Natural killer cell (primary cell): Measurements from ENCODE around the gene MTUS2. TPM values are rescaled to one million over a fixed set of nuclear protein-coding genes. Genes with fewer than 3 reads are reported as not detected.

ENCODE experiments used
- ATAC-seq, 3 donors: fragments of 150-1000 bp in 2 of 3; fragments of 200-7000 bp in 1 of 3; cut with Tn5 transposase; 1 replicate in 1 of 3; 2 replicates in 2 of 3; pipeline ENCODE4 v1.10.0; 2021; ENCODE audit warnings: mild to moderate bottlenecking in 2 of 3, moderate library complexity in 2 of 3
- DNase-seq, 2 donors: peaks; one replicate each; pipeline versions ENCODE4 v3.0.0 to v3.0.0-alpha.2; 2013 to 2021; ENCODE audit warnings: mixed read lengths in 1 of 2
- H3K27ac ChIP-seq: one replicate; pipeline ENCODE4 v1.5.1; 2013; ENCODE audit warnings: mild to moderate bottlenecking, low read length
- H3K27me3 ChIP-seq: one replicate; pipeline ENCODE4 v1.6.1; 2013; ENCODE audit warnings: low read length; ENCODE audit not compliant: control insufficient read depth, insufficient read depth
- H3K36me3 ChIP-seq: one replicate; pipeline ENCODE4 v1.6.1; 2013; ENCODE audit warnings: low read length; ENCODE audit not compliant: control insufficient read depth, insufficient read depth
- H3K4me1 ChIP-seq: one replicate; pipeline ENCODE4 v1.6.1; 2013; ENCODE audit warnings: low read length; ENCODE audit not compliant: control insufficient read depth, insufficient read depth
- H3K4me3 ChIP-seq: one replicate; pipeline ENCODE4 v1.5.1; 2013; ENCODE audit warnings: low read length
- H3K9me3 ChIP-seq: one replicate; pipeline ENCODE4 v1.6.1; 2013; ENCODE audit warnings: low read length; ENCODE audit not compliant: control insufficient read depth, insufficient read depth
- H3K27ac Mint-ChIP-seq, 2 donors: one replicate each; pipeline ENCODE4 v1.8.0; 2022; ENCODE audit warnings: mild to moderate bottlenecking in 2 of 2, mixed read lengths in 2 of 2, moderate library complexity in 1 of 2
- H3K27me3 Mint-ChIP-seq, 2 donors: one replicate each; pipeline ENCODE4 v1.8.0; 2022; ENCODE audit warnings: low read depth in 2 of 2, mixed read lengths in 2 of 2
- H3K36me3 Mint-ChIP-seq: one replicate; pipeline ENCODE4 v1.8.0; 2022; ENCODE audit warnings: mixed read lengths
- H3K4me1 Mint-ChIP-seq, 2 donors: one replicate each; pipeline ENCODE4 v1.8.0; 2022; ENCODE audit warnings: mixed read lengths in 2 of 2
- H3K4me3 Mint-ChIP-seq: one replicate; pipeline ENCODE4 v1.8.0; 2022; ENCODE audit warnings: mild to moderate bottlenecking, moderate library complexity, mixed read lengths
- H3K9me3 Mint-ChIP-seq, 2 donors: one replicate each; pipeline ENCODE4 v1.8.0; 2022; ENCODE audit warnings: mixed read lengths in 2 of 2
- WGBS: methylation state at CpG from one replicate; pipeline ENCODE4 v1.1.7; 2013; ENCODE audit warnings: missing lambda C conversion rate; ENCODE audit not compliant: insufficient coverage; 5-methylcytosine and 5-hydroxymethylcytosine counted together
- intact Hi-C: fragments of 100-400 bp; cut with micrococcal nuclease; formaldehyde crosslinking; loops from one replicate; pipeline ENCODE4 v1.14.2; 2022
- total RNA-seq, 4 donors: library from RNA; stranded (reverse); fragments of 120-200 nt in 1 of 4; gene quantifications; one replicate each; pipeline versions ENCODE4 v1.2.3 to v1.2.4, GENCODE V29; 2013 to 2022
- TF ChIP-seq, protein P1 (sequence below): fragments of 200-600 bp; IDR thresholded peaks from one replicate; pipeline ENCODE4 v1.8.0; 2022; ENCODE audit warnings: antibody characterized with exemption

The MTUS2 gene
- total RNA-seq, 3 donors from 2014 or later (not counting 1 experiment from before 2014, with no cell fraction given), result not detected

DNA sequence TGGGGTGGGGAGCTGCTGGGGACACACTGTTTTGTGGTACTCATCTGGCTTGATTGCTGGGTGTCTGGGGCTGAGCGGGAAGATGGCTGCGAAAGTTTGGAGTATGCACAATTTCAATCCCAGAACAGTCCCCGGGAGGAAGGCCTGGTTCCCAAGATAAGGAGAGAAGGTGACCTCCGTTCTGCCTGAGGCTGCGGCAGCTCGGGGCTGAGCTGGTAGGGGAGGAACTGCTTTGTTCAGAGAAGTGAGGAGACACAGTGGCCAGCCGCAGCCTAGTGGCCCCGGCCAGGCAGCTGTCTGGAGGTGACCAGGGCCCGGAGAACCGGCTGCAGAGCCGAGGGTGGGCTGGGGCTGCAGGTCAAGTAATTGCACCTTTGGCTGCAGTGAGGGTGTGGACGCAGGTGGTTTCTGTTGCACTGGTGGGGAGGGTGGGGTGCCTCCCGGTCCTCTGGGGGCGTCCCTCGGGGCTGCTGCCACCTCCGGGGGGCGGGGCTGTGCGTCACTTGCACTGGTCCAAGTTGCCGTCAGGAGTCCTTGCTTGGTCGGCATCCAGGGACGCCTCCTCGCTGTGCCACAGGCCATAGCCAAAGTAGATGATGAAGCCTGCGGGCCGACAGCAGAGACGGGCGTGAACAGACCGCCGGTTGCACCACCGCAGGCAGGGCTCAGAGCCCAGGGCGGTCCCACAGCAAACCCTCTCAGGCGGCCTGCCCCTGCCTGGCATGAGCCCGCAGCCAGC is 694.0 kb downstream of the MTUS2 start:
- H3K36me3 ChIP-seq, result peaks cover 13% of the 10 kb centered on the region
- Mint-ChIP-seq H3K9me3 (no peaks in the 10 kb centered on the region), H3K27me3 (no peaks in the 10 kb centered on the region), H3K4me3 (no peak overlapping the region), H3K4me1 (peaks cover 0 to 4% of the 10 kb centered on the region in 2 donors), H3K36me3 (no peaks in the 10 kb centered on the region), H3K27ac (no peak overlapping the region)
- TF ChIP-seq, protein P1, sequence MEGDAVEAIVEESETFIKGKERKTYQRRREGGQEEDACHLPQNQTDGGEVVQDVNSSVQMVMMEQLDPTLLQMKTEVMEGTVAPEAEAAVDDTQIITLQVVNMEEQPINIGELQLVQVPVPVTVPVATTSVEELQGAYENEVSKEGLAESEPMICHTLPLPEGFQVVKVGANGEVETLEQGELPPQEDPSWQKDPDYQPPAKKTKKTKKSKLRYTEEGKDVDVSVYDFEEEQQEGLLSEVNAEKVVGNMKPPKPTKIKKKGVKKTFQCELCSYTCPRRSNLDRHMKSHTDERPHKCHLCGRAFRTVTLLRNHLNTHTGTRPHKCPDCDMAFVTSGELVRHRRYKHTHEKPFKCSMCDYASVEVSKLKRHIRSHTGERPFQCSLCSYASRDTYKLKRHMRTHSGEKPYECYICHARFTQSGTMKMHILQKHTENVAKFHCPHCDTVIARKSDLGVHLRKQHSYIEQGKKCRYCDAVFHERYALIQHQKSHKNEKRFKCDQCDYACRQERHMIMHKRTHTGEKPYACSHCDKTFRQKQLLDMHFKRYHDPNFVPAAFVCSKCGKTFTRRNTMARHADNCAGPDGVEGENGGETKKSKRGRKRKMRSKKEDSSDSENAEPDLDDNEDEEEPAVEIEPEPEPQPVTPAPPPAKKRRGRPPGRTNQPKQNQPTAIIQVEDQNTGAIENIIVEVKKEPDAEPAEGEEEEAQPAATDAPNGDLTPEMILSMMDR, result no peak
- no peak for ATAC-seq
- intact Hi-C loops, result no loop called here
- no peak for DNase-seq
- H3K4me1 ChIP-seq, result no peaks in the 10 kb centered on the region
- WGBS, result 96% methylated on average over 32 of the region's 32 CpGs
- H3K9me3 ChIP-seq, result no peaks in the 10 kb centered on the region
- H3K4me3 ChIP-seq, result no peak overlapping the region
- H3K27me3 ChIP-seq, result no peaks in the 10 kb centered on the region
- H3K27ac ChIP-seq, result no peak overlapping the region

DNA sequence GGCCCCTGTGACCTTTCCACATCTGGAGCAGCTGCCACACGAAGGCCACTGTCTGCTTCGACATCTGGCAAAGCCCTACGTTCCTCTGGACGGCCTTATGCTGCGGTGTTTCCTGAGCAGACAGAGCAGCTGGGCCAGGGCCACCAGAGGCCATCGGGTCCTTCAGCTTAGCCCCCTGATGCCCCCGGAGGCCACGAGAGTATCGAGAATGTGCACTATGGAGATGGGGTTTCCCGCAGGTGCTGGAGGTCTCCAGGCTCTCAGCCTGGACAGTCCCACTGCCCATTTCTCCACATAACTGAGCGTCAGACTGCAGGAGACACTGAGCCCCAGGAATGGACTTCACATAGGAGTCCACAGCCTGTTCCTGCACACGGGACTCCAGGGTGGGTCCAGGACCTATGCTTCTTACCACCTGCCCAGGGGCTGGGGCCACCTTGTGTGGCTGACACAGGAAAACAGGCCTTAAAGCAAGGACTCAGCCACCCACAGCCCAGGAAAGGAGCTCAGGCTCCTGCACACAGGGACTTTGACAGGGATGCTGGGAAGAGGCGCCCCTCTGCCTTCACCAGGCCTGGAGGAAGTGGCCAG is 694.7 kb downstream of the MTUS2 start:
- no peak overlapping the region for H3K4me3 ChIP-seq
- Mint-ChIP-seq H3K36me3 (no peaks in the 10 kb centered on the region), H3K27me3 (no peaks in the 10 kb centered on the region), H3K27ac (no peak overlapping the region), H3K4me1 (no peaks in the 10 kb centered on the region), H3K4me3 (no peak overlapping the region), H3K9me3 (no peaks in the 10 kb centered on the region)
- no peaks in the 10 kb centered on the region for H3K9me3 ChIP-seq
- no peak overlapping the region for H3K27ac ChIP-seq
- H3K36me3 ChIP-seq, result peaks cover 15% of the 10 kb centered on the region
- TF ChIP-seq, protein P1, result no peak
- H3K4me1 ChIP-seq, result no peaks in the 10 kb centered on the region
- ATAC-seq, result no peak
- intact Hi-C loops, result no loop called here
- DNase-seq, result no peak
- H3K27me3 ChIP-seq, result no peaks in the 10 kb centered on the region
- 89% methylated on average over 13 of the region's 13 CpGs for WGBS

DNA sequence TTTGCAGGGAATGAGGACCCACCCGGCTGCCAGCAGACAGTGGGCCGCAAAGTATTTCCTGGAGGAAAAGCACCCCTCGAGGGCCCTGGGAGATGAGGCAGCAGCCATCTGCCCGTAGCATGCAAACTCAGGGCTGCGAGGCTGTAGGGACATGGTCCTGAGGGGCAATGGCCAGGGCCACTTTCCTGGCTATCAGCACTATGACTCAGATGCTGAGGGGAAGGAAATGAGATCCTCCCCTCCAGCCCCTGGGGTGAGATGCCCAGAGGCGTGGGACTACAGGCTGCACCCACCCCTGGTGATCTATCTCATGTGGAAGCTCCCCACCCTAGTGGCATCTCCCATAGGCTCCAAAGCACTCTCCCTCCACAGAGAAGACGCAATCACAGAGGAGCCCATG is 695.2 kb downstream of the MTUS2 start:
- no peak overlapping the region for H3K27ac ChIP-seq
- H3K9me3 ChIP-seq, result no peaks in the 10 kb centered on the region
- ATAC-seq, result no peak
- no peaks in the 10 kb centered on the region for H3K27me3 Mint-ChIP-seq
- intact Hi-C loops, result no loop called here
- no peak overlapping the region for H3K4me3 ChIP-seq
- H3K27ac Mint-ChIP-seq, result no peak overlapping the region
- 96% methylated on average over 7 of the region's 7 CpGs for WGBS
- TF ChIP-seq, protein P1, result no peak
- no peaks in the 10 kb centered on the region for H3K27me3 ChIP-seq
- H3K36me3 ChIP-seq, result peaks cover 15% of the 10 kb centered on the region
- H3K9me3 Mint-ChIP-seq, result no peaks in the 10 kb centered on the region
- no peak for DNase-seq
- H3K4me1 Mint-ChIP-seq, result no peaks in the 10 kb centered on the region
- H3K4me1 ChIP-seq, result no peaks in the 10 kb centered on the region
- H3K36me3 Mint-ChIP-seq, result no peaks in the 10 kb centered on the region
- H3K4me3 Mint-ChIP-seq, result no peak overlapping the region
